HEK293T (cell line): Measurements from ENCODE around the gene TTC39B.

Source experiments
- CTCF ChIA-PET: fragments of 350-600 bp; formaldehyde crosslinking; extraction: SDS; loops from one replicate; lab custom pipeline; 2021; ENCODE audit warnings: antibody characterized with exemption, inconsistent platforms; lab: Yijun Ruan, JAX
- POLR2A ChIA-PET: fragments of 350-600 bp; formaldehyde crosslinking; extraction: SDS; loops from one replicate; lab custom pipeline; 2020; ENCODE audit warnings: antibody characterized with exemption, inconsistent platforms; lab: Yijun Ruan, JAX
- DNase-seq: peaks from one replicate; pipeline ENCODE4 v3.0.0; 2012; ENCODE audit warnings: mixed read lengths; ENCODE audit errors: extremely low spot score
- ARNT ChIP-seq: fragments of 450-650 bp; IDR thresholded peaks from 2 replicates; pipeline ENCODE4 v1.6.1; 2017; ENCODE audit warnings: mild to moderate bottlenecking
- BHLHE40 ChIP-seq: fragments of 450-650 bp; IDR thresholded peaks from 2 replicates; pipeline ENCODE4 v1.6.1; 2016; ENCODE audit warnings: mild to moderate bottlenecking, moderate library complexity, borderline replicate concordance
- CTBP1 ChIP-seq: fragments of 450-650 bp; IDR thresholded peaks from 2 replicates; pipeline ENCODE4 v1.6.1; 2016; ENCODE audit warnings: borderline replicate concordance
- ELF4 ChIP-seq: fragments of 450-650 bp; IDR thresholded peaks from 2 replicates; pipeline ENCODE4 v1.6.1; 2017; ENCODE audit warnings: antibody characterized with exemption
- FOXA1 ChIP-seq: fragments of 450-650 bp; IDR thresholded peaks from 2 replicates; pipeline ENCODE4 v1.6.1; 2016; ENCODE audit warnings: mild to moderate bottlenecking
- FOXK2 ChIP-seq: fragments of 450-650 bp; IDR thresholded peaks from 2 replicates; pipeline ENCODE4 v1.6.1; 2016; ENCODE audit warnings: mild to moderate bottlenecking
- FOXM1 ChIP-seq: fragments of 450-650 bp; IDR thresholded peaks from 2 replicates; pipeline ENCODE4 v1.6.1; 2017; ENCODE audit warnings: mild to moderate bottlenecking, borderline replicate concordance
- HDGF ChIP-seq: fragments of 450-650 bp; IDR thresholded peaks from 2 replicates; pipeline ENCODE4 v1.6.1; 2017; ENCODE audit warnings: antibody characterized with exemption, borderline replicate concordance
- L3MBTL2 ChIP-seq: fragments of 450-650 bp; conservative IDR thresholded peaks from 2 replicates; pipeline ENCODE4 v1.6.1; 2016; ENCODE audit warnings: mild to moderate bottlenecking
- LEF1 ChIP-seq: fragments of 450-650 bp; IDR thresholded peaks from 2 replicates; pipeline ENCODE4 v1.6.1; 2017; ENCODE audit warnings: mild to moderate bottlenecking, borderline replicate concordance
- NFRKB ChIP-seq: fragments of 450-650 bp; IDR thresholded peaks from 2 replicates; pipeline ENCODE4 v1.6.1; 2016; ENCODE audit warnings: mild to moderate bottlenecking, moderate library complexity
- SP1 ChIP-seq: fragments of 450-650 bp; IDR thresholded peaks from 2 replicates; pipeline ENCODE4 v1.6.1; 2017
- SUZ12 ChIP-seq: fragments of 450-650 bp; IDR thresholded peaks from 2 replicates; pipeline ENCODE4 v1.6.1; 2016; ENCODE audit warnings: mild to moderate bottlenecking
- TARDBP ChIP-seq: fragments of 450-650 bp; IDR thresholded peaks from 2 replicates; pipeline ENCODE4 v1.6.1; 2016
- ZNF384 ChIP-seq: fragments of 450-650 bp; IDR thresholded peaks from 2 replicates; pipeline ENCODE4 v1.6.1; 2016
- TF ChIP-seq, protein P1 (sequence below): fragments of 450-650 bp; IDR thresholded peaks from 2 replicates; pipeline ENCODE4 v1.6.1; 2016

Gene TTC39B

DNA sequence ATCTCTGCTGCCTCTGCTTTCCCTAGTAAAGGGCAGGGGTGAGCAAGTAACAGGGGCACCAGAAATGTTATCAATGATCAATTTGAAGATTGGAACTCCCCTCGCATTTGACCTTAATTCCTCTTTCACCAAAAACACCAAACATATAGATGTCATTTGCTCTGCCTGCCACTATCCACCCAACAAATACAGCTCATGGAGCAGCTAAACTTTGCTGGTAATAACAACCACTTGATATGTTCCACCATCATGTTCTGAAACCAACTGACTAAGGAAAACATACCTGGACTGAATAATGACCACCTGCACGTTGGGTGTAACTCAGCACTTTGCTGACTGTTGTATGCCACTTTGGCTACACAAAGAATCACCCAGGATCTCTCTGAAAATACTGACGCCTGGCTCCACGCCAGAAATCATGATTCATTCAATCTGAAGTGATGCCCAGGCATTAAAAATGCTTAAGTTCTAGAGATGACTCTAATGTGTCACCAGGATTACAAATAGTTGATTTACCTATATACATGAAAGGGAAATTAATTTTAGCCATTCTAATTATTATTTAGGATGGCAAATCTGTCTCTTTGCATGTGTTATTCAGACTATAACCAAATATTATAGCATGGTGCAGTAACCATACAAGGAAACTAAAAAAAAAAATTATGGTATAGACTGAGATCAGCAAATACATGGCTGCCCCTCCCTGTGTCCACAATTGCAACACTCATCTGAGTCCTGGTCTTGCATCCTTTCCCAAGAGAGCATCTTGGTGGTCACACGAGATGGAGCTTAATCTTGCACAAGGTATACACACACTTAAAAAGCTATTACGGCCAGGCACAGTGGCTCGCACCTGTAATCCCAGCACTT, 43.1 kb upstream of the TTC39B start:
- POLR2A ChIA-PET = no interaction called here
- CTCF ChIA-PET = no interaction called here
- TF ChIP-seq NFRKB = no peak
- TF ChIP-seq FOXM1 = no peak
- no peak for TF ChIP-seq TARDBP
- no peak for TF ChIP-seq FOXK2
- no peak for TF ChIP-seq ELF4
- no peak for TF ChIP-seq CTBP1
- TF ChIP-seq BHLHE40 = no peak
- no peak for DNase-seq

DNA sequence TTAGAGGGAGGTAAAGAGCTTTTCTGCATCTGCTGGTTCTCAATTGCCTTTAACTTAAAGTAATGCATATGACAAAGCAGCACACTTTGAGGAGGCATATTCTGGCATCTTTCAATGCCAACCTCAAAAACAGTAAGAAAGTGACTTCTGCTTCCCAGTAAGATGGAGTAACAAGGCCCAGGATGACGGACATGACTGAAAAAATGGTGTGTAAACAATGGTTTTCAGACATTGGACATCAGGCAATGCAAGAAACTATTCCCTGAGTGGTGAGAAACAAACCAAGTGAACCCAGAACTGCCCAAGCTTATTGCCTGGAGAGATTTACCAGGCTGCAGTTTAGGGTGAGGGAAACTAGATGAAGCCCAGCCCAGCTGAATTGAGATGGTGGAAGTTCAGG, 39.8 kb upstream of the TTC39B start:
- POLR2A ChIA-PET = no interaction called here
- no peak for DNase-seq

DNA sequence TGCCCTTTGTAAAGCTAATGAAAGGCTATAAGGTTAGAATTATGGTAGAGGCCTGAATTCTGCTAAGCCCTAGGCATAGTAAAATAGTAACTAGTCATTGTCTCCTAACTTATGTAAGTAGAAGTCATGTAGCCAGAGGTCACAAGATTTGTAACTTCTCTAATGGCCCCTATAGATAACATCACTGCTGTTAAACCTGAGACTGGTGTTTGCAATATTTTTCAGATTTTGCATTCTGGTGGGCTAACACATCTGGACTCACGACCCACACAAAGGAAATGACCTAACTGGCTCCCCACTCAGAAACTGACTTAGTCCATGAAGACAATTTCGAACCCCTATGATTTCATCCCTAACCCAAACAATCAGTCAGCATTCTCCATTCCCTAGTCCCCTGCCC, 37.2 kb upstream of the TTC39B start:
- TF ChIP-seq CTBP1 = no peak
- TF ChIP-seq FOXM1 = no peak
- no peak for TF ChIP-seq SP1
- no peak for TF ChIP-seq ARNT
- no peak for TF ChIP-seq NFRKB
- TF ChIP-seq FOXA1 = no peak
- TF ChIP-seq LEF1 = no peak
- TF ChIP-seq ZNF384 = no peak
- no peak for TF ChIP-seq L3MBTL2
- TF ChIP-seq ELF4 = no peak
- TF ChIP-seq, protein P1, sequence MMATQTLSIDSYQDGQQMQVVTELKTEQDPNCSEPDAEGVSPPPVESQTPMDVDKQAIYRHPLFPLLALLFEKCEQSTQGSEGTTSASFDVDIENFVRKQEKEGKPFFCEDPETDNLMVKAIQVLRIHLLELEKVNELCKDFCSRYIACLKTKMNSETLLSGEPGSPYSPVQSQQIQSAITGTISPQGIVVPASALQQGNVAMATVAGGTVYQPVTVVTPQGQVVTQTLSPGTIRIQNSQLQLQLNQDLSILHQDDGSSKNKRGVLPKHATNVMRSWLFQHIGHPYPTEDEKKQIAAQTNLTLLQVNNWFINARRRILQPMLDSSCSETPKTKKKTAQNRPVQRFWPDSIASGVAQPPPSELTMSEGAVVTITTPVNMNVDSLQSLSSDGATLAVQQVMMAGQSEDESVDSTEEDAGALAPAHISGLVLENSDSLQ = no peak
- no peak for TF ChIP-seq HDGF
- TF ChIP-seq TARDBP = no peak
- no peak for TF ChIP-seq BHLHE40
- TF ChIP-seq SUZ12 = no peak
- TF ChIP-seq FOXK2 = no peak
- ChIA-PET POLR2A (no interaction called here), CTCF (no interaction called here)
- DNase-seq = no peak

More for the DNA sequence above, 39.8 kb upstream of the TTC39B start:
- CTCF ChIA-PET = no interaction called here
- TF ChIP-seq SUZ12 (no peak), NFRKB (no peak), LEF1 (no peak), ARNT (no peak), ELF4 (no peak), L3MBTL2 (no peak)
- TF ChIP-seq, protein P1 = no peak

DNA sequence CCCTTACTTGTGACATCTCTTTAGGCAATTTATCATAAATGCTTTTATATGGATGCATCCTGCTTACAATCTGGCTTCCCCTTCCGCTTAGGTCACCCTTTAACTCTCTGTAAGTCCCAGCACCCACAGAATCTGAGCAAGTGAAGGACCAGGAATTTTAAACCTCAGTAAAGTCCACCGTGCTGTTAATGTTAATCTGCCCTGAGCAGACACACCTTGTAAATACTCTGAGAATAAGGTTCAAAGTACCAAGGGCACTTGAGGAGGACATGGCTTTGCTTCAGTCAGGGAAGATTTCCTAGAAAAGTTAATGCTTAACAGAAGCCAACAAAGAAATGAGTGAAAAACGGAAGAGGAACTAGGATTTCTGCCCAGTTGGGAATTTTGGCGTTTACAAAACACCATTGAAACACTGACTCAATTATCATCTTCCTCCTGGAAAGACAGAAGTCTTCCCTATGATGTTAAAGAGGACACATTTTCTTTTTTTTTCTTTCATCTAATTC, 26.4 kb upstream of the TTC39B start:
- DNase-seq = no peak
- ChIA-PET POLR2A (no interaction called here), CTCF (no interaction called here)
- no peak for TF ChIP-seq NFRKB

DNA sequence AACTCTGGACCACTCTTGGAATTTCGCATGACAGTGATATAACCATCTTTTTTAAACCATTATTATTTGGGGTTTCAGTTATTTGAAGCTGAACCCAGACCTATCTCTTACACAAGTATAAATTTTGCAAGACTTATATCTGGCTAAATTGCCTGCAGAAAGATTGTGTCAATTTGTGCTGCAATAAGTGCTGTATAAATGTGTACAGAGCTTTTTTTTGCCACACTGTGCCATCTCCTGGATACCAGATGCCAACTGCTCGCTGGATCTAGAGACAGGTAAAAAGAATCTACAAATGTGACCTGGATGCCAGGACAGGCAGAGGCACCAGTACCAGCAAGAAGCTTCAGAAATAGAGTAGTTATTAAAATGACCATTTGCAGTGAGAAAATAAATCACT, 25.9 kb upstream of the TTC39B start:
- ChIA-PET CTCF (no interaction called here), POLR2A (no interaction called here)
- TF ChIP-seq, protein P1 = no peak
- no peak for TF ChIP-seq ZNF384
- no peak for TF ChIP-seq SP1
- no peak for TF ChIP-seq FOXM1
- TF ChIP-seq SUZ12 = no peak
- no peak for TF ChIP-seq HDGF
- no peak for TF ChIP-seq FOXK2
- no peak for TF ChIP-seq L3MBTL2
- TF ChIP-seq BHLHE40 = no peak
- TF ChIP-seq TARDBP = no peak
- TF ChIP-seq CTBP1 = no peak
- TF ChIP-seq ELF4 = no peak
- TF ChIP-seq LEF1 = no peak
- DNase-seq = no peak

DNA sequence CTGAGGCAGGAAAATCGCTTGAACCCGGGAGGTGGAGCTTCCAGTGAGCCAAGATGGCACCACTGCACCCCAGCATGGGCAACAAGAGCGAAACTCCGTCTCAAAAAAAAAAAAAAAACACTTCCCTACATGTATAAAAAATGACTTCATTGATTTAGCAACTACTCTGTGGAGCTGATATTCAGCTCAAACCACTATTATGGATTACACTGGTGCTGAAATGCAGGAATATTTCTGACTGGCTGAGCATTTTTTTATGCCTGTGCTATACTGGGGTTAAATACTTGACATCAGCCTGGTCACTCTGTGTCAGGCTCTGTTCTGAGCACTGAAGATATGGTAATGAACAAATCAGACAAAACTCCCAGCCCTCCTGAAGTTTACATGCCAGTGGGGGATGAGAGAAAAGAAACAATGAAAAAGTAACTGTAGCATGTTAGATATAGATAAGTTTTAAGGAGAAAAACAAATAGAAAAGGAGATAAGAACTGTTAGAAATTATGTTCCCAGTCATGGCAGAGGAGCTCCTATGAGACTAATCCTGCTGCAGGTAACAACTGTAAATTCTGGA, 22.6 kb upstream of the TTC39B start:
- TF ChIP-seq FOXM1 (no peak), SUZ12 (no peak), CTBP1 (no peak), HDGF (no peak), ZNF384 (no peak), ARNT (no peak), ELF4 (no peak), NFRKB (no peak)
- no peak for DNase-seq
- POLR2A ChIA-PET = no interaction called here
- CTCF ChIA-PET = interaction anchor here (0.6 kb wide), 1 partner anchor 54 kb away, joined by 3 read pairs; no protein-coding TSS in a partner anchor
